Smooth muscle cell (in vitro differentiated cells): ENCODE measurements around the gene PCYOX1L. TPM values are rescaled to one million over a fixed set of nuclear protein-coding genes. Genes with fewer than 3 reads are reported as not detected.

Source experiments
- DNase-seq: peaks from one replicate; lab custom pipeline; 2025; ENCODE audit not compliant: unreplicated experiment; lab: John Stamatoyannopoulos, UW
- H2AFZ ChIP-seq: fragments of 200-600 bp; sonication (generic); 2 replicates; pipeline ENCODE4 v1.6.0; 2016; ENCODE audit warnings: antibody characterized with exemption, low read depth, mild to moderate bottlenecking
- H3F3A ChIP-seq: fragments of 200-600 bp; sonication (generic); 2 replicates; pipeline ENCODE4 v1.6.0; 2017; ENCODE audit warnings: antibody characterized with exemption, low read depth
- H3K27ac ChIP-seq: fragments of 200-600 bp; sonication (generic); 2 replicates; pipeline ENCODE4 v1.5.1; 2016; ENCODE audit warnings: low read depth, mild to moderate bottlenecking
- H3K27me3 ChIP-seq: fragments of 200-600 bp; sonication (generic); 2 replicates; pipeline ENCODE4 v1.6.1; 2016; ENCODE audit warnings: low read depth, mild to moderate bottlenecking
- H3K36me3 ChIP-seq: fragments of 200-600 bp; sonication (generic); 2 replicates; pipeline ENCODE4 v1.5.1; 2016; ENCODE audit warnings: low read depth
- H3K4me1 ChIP-seq: fragments of 200-600 bp; sonication (generic); 2 replicates; pipeline ENCODE4 v1.5.1; 2016; ENCODE audit warnings: low read depth
- H3K4me2 ChIP-seq: fragments of 200-600 bp; sonication (generic); 2 replicates; pipeline ENCODE4 v1.6.0; 2016; ENCODE audit warnings: mild to moderate bottlenecking
- H3K4me3 ChIP-seq: fragments of 200-600 bp; sonication (generic); 2 replicates; pipeline ENCODE4 v1.5.1; 2016; ENCODE audit warnings: mild to moderate bottlenecking
- H3K79me2 ChIP-seq: fragments of 200-600 bp; sonication (generic); 2 replicates; pipeline ENCODE4 v1.6.0; 2016; ENCODE audit warnings: low read depth, mild to moderate bottlenecking
- H3K9ac ChIP-seq: fragments of 200-600 bp; sonication (generic); 2 replicates; pipeline ENCODE4 v1.6.0; 2016; ENCODE audit warnings: low read depth
- H3K9me3 ChIP-seq: fragments of 200-600 bp; sonication (generic); replicated peaks from 2 replicates; pipeline ENCODE4 v1.5.1; 2016; ENCODE audit warnings: low read depth
- H4K20me1 ChIP-seq: fragments of 200-600 bp; sonication (generic); 2 replicates; pipeline ENCODE4 v1.6.0; 2016; ENCODE audit warnings: low read depth
- WGBS: methylation state at CpG from one replicate; pipeline ENCODE4 v1.1.7; 2016; ENCODE audit warnings: low lambda C conversion rate; 5-methylcytosine and 5-hydroxymethylcytosine counted together
- polyA plus RNA-seq: library from polyadenylated mRNA; unstranded; fragments of >200 nt; fragmentation: Nextera tagmentation; extraction: Ambion mirVana; gene quantifications from 2 replicates; pipeline ENCODE4 v1.2.1, GENCODE V29; 2016
- total RNA-seq: library from RNA; depleted of rRNA; stranded (reverse); fragments of >200 nt; gene quantifications from 2 replicates; pipeline ENCODE4 v1.2.3, GENCODE V29; 2014
- TF ChIP-seq, protein P1 (sequence below): fragments of 200-600 bp; sonication (generic); IDR thresholded peaks from 2 replicates; pipeline ENCODE4 v1.5.1; 2017; ENCODE audit warnings: borderline replicate concordance, mild to moderate bottlenecking, antibody characterized with exemption; ENCODE audit not compliant: insufficient read depth, poor library complexity, severe bottlenecking

Gene PCYOX1L
- total and polyA plus RNA-seq, 2 experiments from 2014 or later: 6.4 to 13.4 TPM

GRCh38 chr5:149416987-149417710 lies 59.3 kb downstream of the PCYOX1L start:
- Histone ChIP-seq H3K4me1 (peaks cover 23% of the 10 kb centered on the region), H3K27ac (peak overlapping the region; percentile 95), H3K9me3 (no peaks in the 10 kb centered on the region), H2AFZ (no peak overlapping the region), H3K4me3 (no peak overlapping the region), H3K36me3 (no peaks in the 10 kb centered on the region), H3K4me2 (peak overlapping the region; percentile 71), H3F3A (peaks cover 73% of the 10 kb centered on the region), H3K79me2 (peaks cover 76% of the 10 kb centered on the region), H3K27me3 (no peaks in the 10 kb centered on the region), H4K20me1 (peaks cover 47% of the 10 kb centered on the region), H3K9ac (peak overlapping the region; percentile 40)
- 9% methylated on average over 7 of the region's 8 CpGs for WGBS
- DNase-seq: no peak
- TF ChIP-seq, protein P1, sequence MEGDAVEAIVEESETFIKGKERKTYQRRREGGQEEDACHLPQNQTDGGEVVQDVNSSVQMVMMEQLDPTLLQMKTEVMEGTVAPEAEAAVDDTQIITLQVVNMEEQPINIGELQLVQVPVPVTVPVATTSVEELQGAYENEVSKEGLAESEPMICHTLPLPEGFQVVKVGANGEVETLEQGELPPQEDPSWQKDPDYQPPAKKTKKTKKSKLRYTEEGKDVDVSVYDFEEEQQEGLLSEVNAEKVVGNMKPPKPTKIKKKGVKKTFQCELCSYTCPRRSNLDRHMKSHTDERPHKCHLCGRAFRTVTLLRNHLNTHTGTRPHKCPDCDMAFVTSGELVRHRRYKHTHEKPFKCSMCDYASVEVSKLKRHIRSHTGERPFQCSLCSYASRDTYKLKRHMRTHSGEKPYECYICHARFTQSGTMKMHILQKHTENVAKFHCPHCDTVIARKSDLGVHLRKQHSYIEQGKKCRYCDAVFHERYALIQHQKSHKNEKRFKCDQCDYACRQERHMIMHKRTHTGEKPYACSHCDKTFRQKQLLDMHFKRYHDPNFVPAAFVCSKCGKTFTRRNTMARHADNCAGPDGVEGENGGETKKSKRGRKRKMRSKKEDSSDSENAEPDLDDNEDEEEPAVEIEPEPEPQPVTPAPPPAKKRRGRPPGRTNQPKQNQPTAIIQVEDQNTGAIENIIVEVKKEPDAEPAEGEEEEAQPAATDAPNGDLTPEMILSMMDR: no peak

DNA sequence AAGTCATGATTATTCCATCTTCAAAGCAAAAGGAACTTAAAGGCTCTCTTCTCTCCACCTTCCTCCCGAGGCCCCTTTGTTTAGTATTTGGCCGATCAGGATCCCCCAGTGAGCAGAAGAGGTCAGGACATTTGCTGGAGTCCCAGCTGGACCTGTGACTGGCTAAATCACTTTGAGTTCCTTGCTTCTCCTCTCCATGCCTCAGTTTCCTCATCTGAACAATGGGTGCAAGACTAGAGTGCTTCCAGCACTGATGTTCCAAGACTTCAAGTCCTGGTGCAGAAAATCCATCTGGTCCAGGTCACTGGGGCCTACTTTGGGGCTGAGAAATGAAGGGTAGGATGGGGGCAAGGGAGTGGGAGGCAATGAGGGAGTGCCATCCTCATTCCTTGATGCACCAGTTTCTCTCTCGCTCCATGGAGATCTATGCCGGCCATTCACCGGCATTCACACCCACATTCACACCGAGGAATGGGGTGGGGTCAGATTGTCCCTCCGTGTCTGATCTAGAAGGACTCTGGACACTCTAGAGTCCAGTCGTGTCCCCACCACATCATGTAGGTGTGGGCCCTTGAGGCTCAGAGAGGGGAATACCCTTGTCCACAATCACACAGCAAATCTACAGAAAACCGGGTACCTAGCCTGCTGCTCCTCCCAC lies 60.0 kb downstream of the PCYOX1L start:
- H4K20me1 ChIP-seq: peaks cover 40% of the 10 kb centered on the region
- H3K27me3 ChIP-seq: no peaks in the 10 kb centered on the region
- no peak overlapping the region for H3K4me3 ChIP-seq
- TF ChIP-seq, protein P1: no peak
- H3K9me3 ChIP-seq: no peaks in the 10 kb centered on the region
- WGBS: 50% methylated on average over 9 of the region's 9 CpGs
- H3K79me2 ChIP-seq: peaks cover 69% of the 10 kb centered on the region
- peaks cover 23% of the 10 kb centered on the region for H3K4me1 ChIP-seq
- peak overlapping the region; percentile 71 for H3K4me2 ChIP-seq
- H2AFZ ChIP-seq: no peak overlapping the region
- DNase-seq: no peak
- peak overlapping the region; percentile 40 for H3K9ac ChIP-seq
- peak overlapping the region; percentile 95 for H3K27ac ChIP-seq
- peaks cover 74% of the 10 kb centered on the region for H3F3A ChIP-seq
- no peaks in the 10 kb centered on the region for H3K36me3 ChIP-seq

DNA sequence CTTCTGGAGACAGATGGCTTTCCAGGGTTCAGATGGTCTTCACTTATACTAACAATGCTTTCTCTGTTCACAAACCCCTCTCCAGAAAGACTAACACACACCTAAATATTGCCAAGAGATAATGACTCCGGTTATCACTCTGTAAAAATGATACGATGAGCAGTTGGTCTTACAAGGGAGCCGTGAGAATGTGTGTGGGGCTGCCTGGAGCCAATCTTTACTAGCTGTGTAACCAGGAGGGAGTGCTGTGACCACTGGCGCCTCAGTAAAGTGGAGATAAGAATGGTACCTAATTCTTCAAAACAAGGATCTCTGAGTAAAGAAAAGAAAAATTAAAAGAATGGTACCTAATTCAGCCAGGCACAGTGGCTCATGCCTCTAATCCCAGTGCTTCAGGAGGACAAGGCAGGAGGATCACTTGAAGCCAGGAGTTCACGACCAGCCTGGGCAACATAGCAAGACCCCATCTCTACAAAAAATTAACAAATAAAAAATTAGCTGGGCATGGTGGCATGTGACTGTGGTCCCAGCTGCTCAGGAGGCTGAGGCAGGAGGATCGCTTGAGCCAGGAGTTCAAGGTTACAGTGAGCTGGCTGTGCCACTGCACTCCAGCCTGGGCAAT lies 61.2 kb downstream of the PCYOX1L start:
- H3K36me3 ChIP-seq: no peaks in the 10 kb centered on the region
- 40% methylated on average over 6 of the region's 6 CpGs for WGBS
- no peaks in the 10 kb centered on the region for H3K9me3 ChIP-seq

More for the DNA sequence above, 61.2 kb downstream of the PCYOX1L start:
- Histone ChIP-seq H3K9ac (no peak overlapping the region), H3K4me2 (peak overlapping the region; percentile 25), H3K4me3 (no peak overlapping the region), H3K79me2 (peaks cover 64% of the 10 kb centered on the region), H2AFZ (no peak overlapping the region), H3K27me3 (no peaks in the 10 kb centered on the region), H4K20me1 (peaks cover 29% of the 10 kb centered on the region), H3F3A (peaks cover 74% of the 10 kb centered on the region), H3K27ac (peak overlapping the region; percentile 95), H3K4me1 (peaks cover 31% of the 10 kb centered on the region)
- DNase-seq: no peak
- TF ChIP-seq, protein P1: no peak

Other genes starting within 250 kb of the PCYOX1L start
- gene ABLIM3, start 216.6 kb upstream of the PCYOX1L start, total RNA-seq: 1.8 and 6.8 TPM in 2 replicates
- 2.6 and 3.6 TPM in 2 replicates for gene ABLIM3, start 216.6 kb upstream of the PCYOX1L start, polyA plus RNA-seq
- gene AFAP1L1, start 86.2 kb upstream of the PCYOX1L start, total RNA-seq: 2.3 and 2.4 TPM in 2 replicates
- 0.59 and 4.5 TPM in 2 replicates for gene AFAP1L1, start 86.2 kb upstream of the PCYOX1L start, polyA plus RNA-seq
- 13.0 and 21.7 TPM in 2 replicates for gene GRPEL2, start 12.5 kb upstream of the PCYOX1L start, total RNA-seq
- 4.6 and 5.2 TPM in 2 replicates for gene GRPEL2, start 12.5 kb upstream of the PCYOX1L start, polyA plus RNA-seq
- 12.0 and 24.8 TPM in 2 replicates for gene IL17B, start 21.2 kb downstream of the PCYOX1L start, total RNA-seq
- 10.4 and 11.6 TPM in 2 replicates for gene IL17B, start 21.2 kb downstream of the PCYOX1L start, polyA plus RNA-seq
- 294 and 354 TPM in 2 replicates for gene CSNK1A1, start 193.4 kb downstream of the PCYOX1L start, total RNA-seq
- 129 and 151 TPM in 2 replicates for gene CSNK1A1, start 193.4 kb downstream of the PCYOX1L start, polyA plus RNA-seq
- gene ARHGEF37, start 223.5 kb downstream of the PCYOX1L start, total RNA-seq: 1.4 and 2.3 TPM in 2 replicates
- 0.70 and 2.0 TPM in 2 replicates for gene ARHGEF37, start 223.5 kb downstream of the PCYOX1L start, polyA plus RNA-seq